GM12892 (cell line): ENCODE results near the gene SPTBN1.

ENCODE experiments used
- POLR2A ChIP-seq: IDR thresholded peaks from 2 replicates; pipeline ENCODE4 v1.6.1; 2011; ENCODE audit warnings: low read depth, low read length, control low read depth
- TAF1 ChIP-seq: IDR thresholded peaks from 2 replicates; pipeline ENCODE4 v1.6.1; 2011; ENCODE audit warnings: low read depth, mild to moderate bottlenecking, control low read depth, low read length, borderline replicate concordance

GRCh38 chr2:54446625-54447024 is 9.5 kb upstream of the SPTBN1 start:
- TF ChIP-seq POLR2A, result no peak
- no peak for TF ChIP-seq TAF1
